Measurements from ENCODE around the gene FGFBP1.
"Not testable (repeated sequence)": the region's sequence is repeated elsewhere in the genome, so short reads cannot be mapped to it uniquely, and the experiment has no call there.

FGFBP1 gene

GRCh38 chr4:15926486-15926885 lies 12.1 kb downstream of the FGFBP1 start:
- TF ChIP-seq, protein P1, sequence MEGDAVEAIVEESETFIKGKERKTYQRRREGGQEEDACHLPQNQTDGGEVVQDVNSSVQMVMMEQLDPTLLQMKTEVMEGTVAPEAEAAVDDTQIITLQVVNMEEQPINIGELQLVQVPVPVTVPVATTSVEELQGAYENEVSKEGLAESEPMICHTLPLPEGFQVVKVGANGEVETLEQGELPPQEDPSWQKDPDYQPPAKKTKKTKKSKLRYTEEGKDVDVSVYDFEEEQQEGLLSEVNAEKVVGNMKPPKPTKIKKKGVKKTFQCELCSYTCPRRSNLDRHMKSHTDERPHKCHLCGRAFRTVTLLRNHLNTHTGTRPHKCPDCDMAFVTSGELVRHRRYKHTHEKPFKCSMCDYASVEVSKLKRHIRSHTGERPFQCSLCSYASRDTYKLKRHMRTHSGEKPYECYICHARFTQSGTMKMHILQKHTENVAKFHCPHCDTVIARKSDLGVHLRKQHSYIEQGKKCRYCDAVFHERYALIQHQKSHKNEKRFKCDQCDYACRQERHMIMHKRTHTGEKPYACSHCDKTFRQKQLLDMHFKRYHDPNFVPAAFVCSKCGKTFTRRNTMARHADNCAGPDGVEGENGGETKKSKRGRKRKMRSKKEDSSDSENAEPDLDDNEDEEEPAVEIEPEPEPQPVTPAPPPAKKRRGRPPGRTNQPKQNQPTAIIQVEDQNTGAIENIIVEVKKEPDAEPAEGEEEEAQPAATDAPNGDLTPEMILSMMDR (IDR thresholded peaks at IDR 0.05; ENCODE audit: low read depth, low read length, missing control alignments), result no peak
- H3K4me3 ChIP-seq (replicated peaks; ENCODE audit: low read depth, low read length), result no peak overlapping the region
- no peak for DNase-seq (ENCODE audit: extremely low read depth, low read depth)

GRCh38 chr4:15925830-15926229 lies 12.7 kb downstream of the FGFBP1 start:
- no peak overlapping the region for H3K4me3 ChIP-seq (replicated peaks; ENCODE audit: low read depth, low read length)
- no peak for DNase-seq (ENCODE audit: extremely low read depth, low read depth)
- TF ChIP-seq, protein P1 (IDR thresholded peaks at IDR 0.05; ENCODE audit: low read depth, low read length, missing control alignments), result no peak

DNA sequence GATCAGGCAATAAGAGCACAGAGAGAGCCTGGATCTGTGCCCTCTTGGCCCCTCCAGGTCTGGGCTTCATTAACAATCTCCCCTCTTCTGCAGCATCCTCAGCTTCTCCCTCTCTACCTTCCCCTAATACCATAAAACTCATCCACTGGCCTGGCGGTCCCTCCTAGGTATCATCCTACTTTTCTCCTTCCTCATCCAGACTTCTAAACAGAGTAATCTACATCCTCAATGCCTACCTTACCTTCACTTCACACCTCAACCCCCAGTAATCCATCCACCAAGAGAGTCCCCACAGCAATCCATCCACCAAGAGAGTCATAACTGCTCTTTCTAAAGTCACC lies 17.0 kb downstream of the FGFBP1 start:
- TF ChIP-seq, protein P1 (IDR thresholded peaks at IDR 0.05; ENCODE audit: low read depth, low read length, missing control alignments), result no peak
- no peak for DNase-seq (ENCODE audit: extremely low read depth, low read depth)
- no peak overlapping the region for H3K4me3 ChIP-seq (replicated peaks; ENCODE audit: low read depth, low read length)

GRCh38 chr4:15920723-15921591 lies 17.6 kb downstream of the FGFBP1 start:
- H3K4me3 ChIP-seq (replicated peaks; ENCODE audit: low read depth, low read length), result no peak overlapping the region
- TF ChIP-seq, protein P1 (IDR thresholded peaks at IDR 0.05; ENCODE audit: low read depth, low read length, missing control alignments), result no peak
- peak; percentile 96 for DNase-seq (ENCODE audit: extremely low read depth, low read depth)

DNA sequence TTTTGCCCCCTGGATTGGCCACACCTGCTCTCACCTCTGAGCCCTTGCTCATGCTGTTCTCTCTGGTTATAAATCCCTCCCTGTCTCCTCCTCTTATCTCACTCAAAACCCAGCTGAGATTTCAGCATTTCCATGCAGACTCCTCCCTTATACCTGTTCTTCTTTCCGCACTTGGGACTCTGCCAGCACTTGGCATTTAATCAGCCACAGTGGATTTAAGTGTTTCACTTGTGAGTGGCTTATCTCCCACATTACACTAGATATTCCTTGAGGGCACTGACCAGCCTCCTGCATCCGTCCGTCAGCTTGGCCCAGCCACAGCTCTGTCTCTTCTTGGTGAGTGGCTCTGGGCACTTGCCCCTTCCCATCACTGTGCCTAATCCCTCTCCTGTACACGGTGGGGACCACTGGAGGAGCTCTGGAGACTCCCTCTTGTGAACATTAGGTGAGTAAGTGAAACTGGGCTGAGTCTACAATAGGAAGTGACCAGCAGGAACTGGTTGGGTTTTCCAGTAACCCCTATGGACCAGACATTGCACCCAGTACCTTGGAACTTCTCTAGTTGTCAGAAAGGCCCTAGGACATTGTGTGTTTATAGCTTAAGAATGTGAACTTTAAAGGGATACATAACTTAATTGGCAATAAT lies 19.9 kb downstream of the FGFBP1 start:
- TF ChIP-seq, protein P1 (IDR thresholded peaks at IDR 0.05; ENCODE audit: low read depth, low read length, missing control alignments), result no peak
- DNase-seq (ENCODE audit: extremely low read depth, low read depth), result no peak
- H3K4me3 ChIP-seq (replicated peaks; ENCODE audit: low read depth, low read length), result no peak overlapping the region

- no peak overlapping the region for H3K4me3 ChIP-seq (replicated peaks; ENCODE audit: low read depth, low read length)
- DNase-seq (ENCODE audit: extremely low read depth, low read depth), result peak; percentile 49
- TF ChIP-seq, protein P1 (IDR thresholded peaks at IDR 0.05; ENCODE audit: low read depth, low read length, missing control alignments), result no peak
These were observed 21.2 kb downstream of the FGFBP1 start for GRCh38 chr4:15917297-15917696.

GRCh38 chr4:15916358-15916757 lies 22.2 kb downstream of the FGFBP1 start:
- not testable (repeated sequence) for DNase-seq (ENCODE audit: extremely low read depth, low read depth); H3K4me3 ChIP-seq (replicated peaks; ENCODE audit: low read depth, low read length)
